ENCODE results near the gene RAB31. TPM values are rescaled to one million over a fixed set of nuclear protein-coding genes. Genes with fewer than 3 reads are reported as not detected.

Gene RAB31
- total RNA-seq, 2 donors from 2014 or later = 0.42 to 0.82 TPM

GRCh38 chr18:9910661-9911060 is 202.6 kb downstream of the RAB31 start:
- ATAC-seq (replicated peaks in 1 of 2) (no peak), DNase-seq (no peak)
- H3K36me3 Mint-ChIP-seq (ENCODE audit: insufficient read depth in 2 of 2) = peaks cover 4% of the 10 kb centered on the region in 2 donors
- H3K9me3 Mint-ChIP-seq = no peaks in the 10 kb centered on the region
- no peak overlapping the region for H3K27ac Mint-ChIP-seq
- no peak overlapping the region for H3K4me3 Mint-ChIP-seq
- peaks cover 15% of the 10 kb centered on the region for H3K4me1 Mint-ChIP-seq (ENCODE audit: low read depth)
- peaks cover 25% of the 10 kb centered on the region for H3K27me3 Mint-ChIP-seq (ENCODE audit: low read depth)

- DNase-seq (no peak), ATAC-seq (replicated peaks in 1 of 2) (no peak)
- Mint-ChIP-seq H3K4me3 (no peak overlapping the region), H3K9me3 (no peaks in the 10 kb centered on the region), H3K27me3 (ENCODE audit: low read depth) (peaks cover 19% of the 10 kb centered on the region), H3K36me3 (ENCODE audit: insufficient read depth in 2 of 2) (peaks cover 4% of the 10 kb centered on the region in 2 donors), H3K4me1 (ENCODE audit: low read depth) (peaks cover 20% of the 10 kb centered on the region), H3K27ac (no peak overlapping the region)
Observed at GRCh38 chr18:9911226-9911625, 203.1 kb downstream of the RAB31 start.

Other genes starting within 250 kb of the RAB31 start
- gene RALBP1, start 232.8 kb upstream of the RAB31 start, total RNA-seq = 10 to 100 TPM; 48.4 to 58.7 TPM
- 10 to 100 TPM; 17.5 to 23.7 TPM for gene PPP4R1, start 93.7 kb upstream of the RAB31 start, total RNA-seq
- gene TXNDC2, start 177.7 kb downstream of the RAB31 start, total RNA-seq = not detected
- gene VAPA, start 205.7 kb downstream of the RAB31 start, total RNA-seq = 100 to 1,000 TPM; 197 to 209 TPM